Endothelial cell of umbilical vein (primary cell): ENCODE results near the gene HCFC1.

Experiments
- EZH2 ChIP-seq: IDR thresholded peaks from 2 replicates; pipeline ENCODE4 v1.6.1; 2012; ENCODE audit warnings: borderline replicate concordance, low read depth, mild to moderate bottlenecking, moderate library complexity, low read length, inconsistent platforms; ENCODE audit not compliant: severe bottlenecking
- FOS ChIP-seq: IDR thresholded peaks from 2 replicates; pipeline ENCODE4 v1.6.1; 2011; ENCODE audit warnings: mild to moderate bottlenecking, low read length, moderate library complexity, borderline replicate concordance; ENCODE audit not compliant: insufficient read depth
- GATA2 ChIP-seq: IDR thresholded peaks from 2 replicates; pipeline ENCODE4 v1.7.0; 2011; ENCODE audit warnings: low read depth, mild to moderate bottlenecking, moderate library complexity, mixed read lengths, low read length; ENCODE audit not compliant: insufficient read length, insufficient read depth
- JUN ChIP-seq: IDR thresholded peaks from 2 replicates; pipeline ENCODE4 v1.6.1; 2011; ENCODE audit warnings: borderline replicate concordance, low read depth; ENCODE audit not compliant: insufficient read length, insufficient read depth
- MYC ChIP-seq: IDR thresholded peaks from one replicate; pipeline ENCODE4 v1.6.1; 2011; ENCODE audit warnings: mild to moderate bottlenecking, low read depth, low read length
- POLR2A ChIP-seq: IDR thresholded peaks from 2 replicates; pipeline ENCODE4 v1.6.1; 2012; ENCODE audit warnings: low read depth, mild to moderate bottlenecking, control low read depth, low read length
- POLR2AphosphoS5 ChIP-seq: IDR thresholded peaks from 2 replicates; pipeline ENCODE4 v1.6.1; 2012; ENCODE audit warnings: low read depth, mild to moderate bottlenecking, control low read depth, low read length, moderate library complexity; ENCODE audit not compliant: insufficient read depth
- TF ChIP-seq, protein P1 (sequence below), 2 donors: IDR thresholded peaks; 1 replicate in 1 of 2; 2 replicates in 1 of 2; pipeline ENCODE4 v1.5.1; 2011; ENCODE audit warnings: low read length in 2 of 2, mild to moderate bottlenecking in 2 of 2, moderate library complexity in 2 of 2, control low read depth in 1 of 2, inconsistent platforms in 1 of 2, low read depth in 1 of 2; ENCODE audit not compliant: insufficient read depth in 1 of 2; ENCODE audit errors: extremely low read depth in 1 of 2
- TF ChIP-seq, protein P2 (sequence below): IDR thresholded peaks from 2 replicates; pipeline ENCODE4 v1.6.1; 2011; ENCODE audit not compliant: insufficient read depth, insufficient read length

DNA sequence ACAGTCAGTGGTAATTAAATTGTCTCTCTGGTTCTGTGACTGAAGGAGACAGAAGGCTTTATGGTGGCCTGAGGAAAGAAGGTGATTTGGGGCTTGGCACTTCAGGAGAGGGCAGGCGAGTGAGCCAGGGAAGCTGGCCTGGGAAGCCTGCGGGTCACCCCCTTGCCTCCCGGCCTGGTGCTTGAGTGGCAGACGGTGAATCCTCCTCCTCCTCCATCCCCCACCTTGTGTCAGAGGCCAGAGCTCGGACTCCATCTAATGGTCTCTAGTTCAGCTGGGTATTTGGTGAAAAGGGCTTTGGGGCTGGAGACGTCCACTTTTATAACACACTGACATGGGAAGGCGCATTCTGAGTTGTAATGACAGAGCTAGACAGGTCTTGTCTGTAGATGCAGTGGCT, 9.6 kb upstream of the HCFC1 start:
- TF ChIP-seq, protein P1, sequence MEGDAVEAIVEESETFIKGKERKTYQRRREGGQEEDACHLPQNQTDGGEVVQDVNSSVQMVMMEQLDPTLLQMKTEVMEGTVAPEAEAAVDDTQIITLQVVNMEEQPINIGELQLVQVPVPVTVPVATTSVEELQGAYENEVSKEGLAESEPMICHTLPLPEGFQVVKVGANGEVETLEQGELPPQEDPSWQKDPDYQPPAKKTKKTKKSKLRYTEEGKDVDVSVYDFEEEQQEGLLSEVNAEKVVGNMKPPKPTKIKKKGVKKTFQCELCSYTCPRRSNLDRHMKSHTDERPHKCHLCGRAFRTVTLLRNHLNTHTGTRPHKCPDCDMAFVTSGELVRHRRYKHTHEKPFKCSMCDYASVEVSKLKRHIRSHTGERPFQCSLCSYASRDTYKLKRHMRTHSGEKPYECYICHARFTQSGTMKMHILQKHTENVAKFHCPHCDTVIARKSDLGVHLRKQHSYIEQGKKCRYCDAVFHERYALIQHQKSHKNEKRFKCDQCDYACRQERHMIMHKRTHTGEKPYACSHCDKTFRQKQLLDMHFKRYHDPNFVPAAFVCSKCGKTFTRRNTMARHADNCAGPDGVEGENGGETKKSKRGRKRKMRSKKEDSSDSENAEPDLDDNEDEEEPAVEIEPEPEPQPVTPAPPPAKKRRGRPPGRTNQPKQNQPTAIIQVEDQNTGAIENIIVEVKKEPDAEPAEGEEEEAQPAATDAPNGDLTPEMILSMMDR (IDR thresholded peaks at IDR 0.05; ENCODE audit: extremely low read depth in 1 of 2, insufficient read depth in 1 of 2, low read depth in 1 of 2, low read length in 2 of 2), result no peak
- TF ChIP-seq POLR2A, result no peak
- TF ChIP-seq EZH2, result no peak
- no peak for TF ChIP-seq POLR2AphosphoS5
- TF ChIP-seq JUN, result no peak
- TF ChIP-seq, protein P2, sequence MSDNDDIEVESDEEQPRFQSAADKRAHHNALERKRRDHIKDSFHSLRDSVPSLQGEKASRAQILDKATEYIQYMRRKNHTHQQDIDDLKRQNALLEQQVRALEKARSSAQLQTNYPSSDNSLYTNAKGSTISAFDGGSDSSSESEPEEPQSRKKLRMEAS, result no peak
- no peak for TF ChIP-seq MYC
- no peak for TF ChIP-seq GATA2
- no peak for TF ChIP-seq FOS
